K562 (cell line): Measurements from ENCODE around the gene SPPL3. TPM values are rescaled to one million over a fixed set of nuclear protein-coding genes. Genes with fewer than 3 reads are reported as not detected.

Source experiments
- ATAC-seq: fragments of 200-7000 bp; cut with Tn5 transposase; 3 replicates; pipeline ENCODE4 v1.9.1; 2020; ENCODE audit warnings: moderate library complexity
- BruUV-seq: library from RNA; stranded (reverse); fragments of 400-500 nt; replicated peaks from 2 replicates; lab custom pipeline; 2021; lab: Mats Ljungman, UMichigan
- CTCF ChIA-PET: fragments of 300-600 bp; formaldehyde crosslinking; extraction: SDS; loops from one replicate; lab custom pipeline; 2021; ENCODE audit warnings: low intra/inter-chr PET ratio; lab: Yijun Ruan, JAX
- POLR2A ChIA-PET: fragments of 300-600, 350-650 bp; sonication (Branson Sonifier 250); formaldehyde crosslinking; extraction: SDS; loops from one replicate; lab custom pipeline; 2021; ENCODE audit warnings: antibody characterized with exemption, inconsistent platforms; lab: Yijun Ruan, JAX
- DNase-seq, 4 experiments: peaks; one replicate each; pipeline versions ENCODE4 v3.0.0 to v3.0.0-alpha.2; 2011 to 2018; ENCODE audit warnings: low spot score in 3 of 4, mixed read lengths in 3 of 4; ENCODE audit errors: extremely low read depth in 1 of 4
- FAIRE-seq: peaks from 2 replicates; lab custom pipeline; 2011; peaks lifted over from hg19 to GRCh38; lab: Jason Lieb, UNC
- H2AFZ ChIP-seq: 2 replicates; pipeline ENCODE4 v1.6.0; 2011; ENCODE audit warnings: low read depth, low read length, control low read depth, inconsistent platforms
- H3K27ac ChIP-seq: fragments of 200-600 bp; 3 replicates; pipeline ENCODE4 v1.8.0; 2011; ENCODE audit warnings: low read depth, mild to moderate bottlenecking, control low read depth, inconsistent platforms, low read length, moderate library complexity, mixed read lengths; ENCODE audit errors: extremely low read depth
- H3K27me3 ChIP-seq, 2 experiments: fragments of 300-600 bp in 1 of 2; 2 replicates in 1 of 2; 3 replicates in 1 of 2; pipeline versions ENCODE4 v1.6.0 to v1.8.0; 2011; ENCODE audit warnings: inconsistent platforms in 2 of 2, low read length in 2 of 2, mild to moderate bottlenecking in 1 of 2, mixed read lengths in 1 of 2, moderate library complexity in 1 of 2; ENCODE audit not compliant: control insufficient read depth in 2 of 2, insufficient read depth in 2 of 2
- H3K36me3 ChIP-seq: fragments of 300-600 bp; 3 replicates; pipeline ENCODE4 v1.8.0; 2011; ENCODE audit warnings: mild to moderate bottlenecking, low read length, inconsistent platforms; ENCODE audit not compliant: control insufficient read depth, insufficient read depth
- H3K4me1 ChIP-seq, 2 experiments: fragments of 200-600 bp in 1 of 2; replicated peaks in 1 of 2; 2 replicates in 1 of 2; 3 replicates in 1 of 2; pipeline versions ENCODE4 v1.5.1 to v1.8.0; 2011; ENCODE audit warnings: inconsistent platforms in 2 of 2, low read length in 2 of 2, mild to moderate bottlenecking in 1 of 2, mixed read lengths in 1 of 2, moderate library complexity in 1 of 2; ENCODE audit not compliant: control insufficient read depth in 2 of 2, insufficient read depth in 2 of 2
- H3K4me2 ChIP-seq: 2 replicates; pipeline ENCODE4 v1.6.1; 2011; ENCODE audit warnings: low read length, control low read depth, inconsistent platforms, mixed read lengths; ENCODE audit not compliant: insufficient read depth
- H3K4me3 ChIP-seq: fragments of 200-600 bp; sonication (generic), shearing (Covaris generic); 2 replicates; pipeline ENCODE4 v1.5.1; 2016; ENCODE audit warnings: control low read depth, inconsistent platforms
- H3K79me2 ChIP-seq: fragments of 200-600 bp; 3 replicates; pipeline ENCODE4 v1.8.0; 2011; ENCODE audit warnings: low read length, inconsistent platforms; ENCODE audit not compliant: control insufficient read depth, insufficient read depth
- H3K9ac ChIP-seq, 2 experiments: 2 replicates each; pipeline versions ENCODE4 v1.6.0 to v1.6.1; 2011; ENCODE audit warnings: low read depth in 2 of 2, low read length in 2 of 2, control low read depth in 1 of 2, inconsistent platforms in 1 of 2, mild to moderate bottlenecking in 1 of 2, mixed read lengths in 1 of 2; ENCODE audit not compliant: insufficient read depth in 1 of 2
- H3K9me1 ChIP-seq: one replicate; pipeline ENCODE4 v1.6.0; 2011; ENCODE audit warnings: inconsistent platforms, mild to moderate bottlenecking, low read length, moderate library complexity; ENCODE audit not compliant: control insufficient read depth, insufficient read depth
- H3K9me3 ChIP-seq: replicated peaks from 2 replicates; pipeline ENCODE4 v1.5.1; 2011; ENCODE audit warnings: low read depth, low read length, inconsistent platforms; ENCODE audit not compliant: control insufficient read depth, insufficient read depth
- H4K20me1 ChIP-seq: replicated peaks from 2 replicates; pipeline ENCODE4 v1.6.1; 2011; ENCODE audit warnings: low read length, inconsistent platforms, mixed read lengths; ENCODE audit not compliant: control insufficient read depth, insufficient read depth
- ADNP ChIP-seq: fragments of 200-800 bp; sonication (Bioruptor generic); IDR thresholded peaks from 2 replicates; pipeline ENCODE4 v1.6.1; 2016; ENCODE audit warnings: missing genetic modification characterization, missing compliant biosample characterization
- BRD4 ChIP-seq: fragments of 200-600 bp; sonication (generic); IDR thresholded peaks from 2 replicates; pipeline ENCODE4 v1.6.1; 2017; ENCODE audit warnings: inconsistent platforms
- MCM2 ChIP-seq: fragments of 450-650 bp; IDR thresholded peaks from 2 replicates; pipeline ENCODE4 v1.6.1; 2017; ENCODE audit warnings: low read depth, mild to moderate bottlenecking
- NFIC ChIP-seq: fragments of 450-650 bp; IDR thresholded peaks from 2 replicates; pipeline ENCODE4 v1.6.1; 2017; ENCODE audit warnings: mild to moderate bottlenecking, inconsistent platforms
- PKNOX1 ChIP-seq: fragments of 450-650 bp; IDR thresholded peaks from 2 replicates; pipeline ENCODE4 v1.6.1; 2016
- WGBS: fragments of 100-300 bp; shearing (Covaris generic); methylation state at CpG from one replicate; pipeline ENCODE4 v1.1.6; 2016; ENCODE audit warnings: low coverage, mixed read lengths; ENCODE audit not compliant: insufficient coverage; ENCODE audit errors: missing lambda C conversion rate; 5-methylcytosine and 5-hydroxymethylcytosine counted together
- in situ Hi-C: fragments of 300-500 bp; cut with MboI; formaldehyde crosslinking; loops from 4 replicates; pipeline ENCODE4 v1.15.0; 2018; ENCODE audit warnings: inconsistent platforms, mixed read lengths
- intact Hi-C: fragments of 100-400 bp; cut with micrococcal nuclease; formaldehyde crosslinking; loops from 2 replicates; pipeline ENCODE4 v1.14.2; 2022
- polyA plus RNA-seq, 8 experiments: library from polyadenylated mRNA; depleted of rRNA in 4 of 8; stranded (reverse) in 5 of 8; unstranded in 3 of 8; fragments of >200 nt; fragmentation: Nextera tagmentation in 2 of 8; fragmentation: Illumina TruSeq in 1 of 8; extraction: Ambion mirVana in 2 of 8; extraction: Trizol in 1 of 8; gene quantifications; 2 replicates each; pipeline versions ENCODE4 v1.2.1 to v1.2.3, GENCODE V29; 2011 to 2014; ENCODE audit warnings: inconsistent platforms in 1 of 8, missing spikeins in 1 of 8
- total RNA-seq, 7 experiments: library from RNA; depleted of rRNA in 6 of 7; stranded (reverse); fragments of >200 nt in 6 of 7; fragmentation: Illumina TruSeq in 2 of 7; extraction: Trizol in 2 of 7; gene quantifications; 2 replicates each; pipeline versions ENCODE4 v1.2.1 to v1.2.3, GENCODE V29; 2011 to 2021; ENCODE audit warnings: low replicate concordance in 1 of 7
- TF ChIP-seq, protein P1 (sequence below): sonication (generic); formaldehyde crosslinking; IDR thresholded peaks from 2 replicates; pipeline ENCODE4 v1.8.0; 2022; ENCODE audit warnings: missing genetic modification reagents, mild to moderate bottlenecking, moderate library complexity, borderline replicate concordance

SPPL3 gene
- total and polyA plus RNA-seq, 9 of the 15 experiments (the other 6 are each of a cell fraction or from before 2014, with no cell fraction given): 2.9 to 32.1 (median 7.1) TPM

DNA sequence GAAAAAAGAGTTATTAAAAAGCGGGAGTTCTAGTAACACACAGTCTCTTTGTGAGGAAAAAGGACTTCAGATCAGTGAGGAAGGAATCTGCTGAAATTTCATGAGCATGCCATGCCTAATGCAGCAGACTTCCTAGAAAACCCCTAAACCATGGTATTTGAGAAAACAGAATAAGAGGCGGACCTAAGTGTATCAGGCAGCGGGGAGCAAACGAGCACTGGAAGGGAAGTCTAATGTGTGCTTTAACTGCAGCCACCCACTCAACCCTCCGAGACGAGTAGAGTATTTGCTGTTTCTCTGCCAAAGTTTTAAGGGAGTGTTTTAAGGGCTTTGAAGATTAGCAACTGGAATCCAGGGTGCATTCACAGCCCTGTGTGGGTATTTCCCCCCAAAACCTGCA, 142.1 kb downstream of the SPPL3 start:
- POLR2A ChIA-PET: interaction anchor here (0.6 to 0.9 kb wide), 5 partner anchors 9 to 234 kb away, joined by 3 read pairs; partner anchors contain the start of gene ACADS
- FAIRE-seq: no peak

GRCh38 chr12:120761519-120761934, 142.6 kb downstream of the SPPL3 start:
- FAIRE-seq: peak; percentile 11
- BruUV-seq: no TSS peak
- Histone ChIP-seq H3K4me1 (peaks cover 0 to 4% of the 10 kb centered on the region in 2 experiments; a peak in 1 of 5 replicates), H3K36me3 (peaks cover 33% of the 10 kb centered on the region; the same call in 2 of the 3 replicates), H3K9ac (no peak overlapping the region), H3K27me3 (no peaks in the 10 kb centered on the region), H3K79me2 (no peaks in the 10 kb centered on the region), H2AFZ (no peak overlapping the region), H3K9me3 (no peaks in the 10 kb centered on the region), H3K4me2 (no peak overlapping the region), H3K27ac (no peak overlapping the region), H3K9me1 (no peaks in the 10 kb centered on the region), H3K4me3 (no peak overlapping the region), H4K20me1 (no peaks in the 10 kb centered on the region)
- no peak for DNase-seq
- ChIA-PET CTCF (interaction anchor here (0.7 kb wide), 1 partner anchor 9 kb away, joined by 3 read pairs; no protein-coding TSS in a partner anchor), POLR2A (interaction anchor here (0.6 to 0.9 kb wide), 4 partner anchors 9 to 235 kb away, joined by 3 read pairs; partner anchors contain the start of gene ACADS)
- in situ Hi-C loops: no loop called here
- intact Hi-C loops: no loop called here
- WGBS: 80% methylated on average over 9 of the region's 9 CpGs
- no peak for ATAC-seq
- TF ChIP-seq NFIC: no peak
- TF ChIP-seq PKNOX1: no peak
- TF ChIP-seq BRD4: no peak

More for the DNA sequence above, 142.1 kb downstream of the SPPL3 start:
- H3K9me3 ChIP-seq: no peaks in the 10 kb centered on the region
- H3K27me3 ChIP-seq: no peaks in the 10 kb centered on the region
- no peak overlapping the region for H3K27ac ChIP-seq
- H4K20me1 ChIP-seq: no peaks in the 10 kb centered on the region
- TF ChIP-seq, protein P1, sequence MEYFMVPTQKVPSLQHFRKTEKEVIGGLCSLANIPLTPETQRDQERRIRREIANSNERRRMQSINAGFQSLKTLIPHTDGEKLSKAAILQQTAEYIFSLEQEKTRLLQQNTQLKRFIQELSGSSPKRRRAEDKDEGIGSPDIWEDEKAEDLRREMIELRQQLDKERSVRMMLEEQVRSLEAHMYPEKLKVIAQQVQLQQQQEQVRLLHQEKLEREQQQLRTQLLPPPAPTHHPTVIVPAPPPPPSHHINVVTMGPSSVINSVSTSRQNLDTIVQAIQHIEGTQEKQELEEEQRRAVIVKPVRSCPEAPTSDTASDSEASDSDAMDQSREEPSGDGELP: no peak
- TF ChIP-seq ADNP (no peak), MCM2 (no peak)
- no peak for DNase-seq
- no TSS peak for BruUV-seq
- CTCF ChIA-PET: interaction anchor here (0.7 kb wide), 1 partner anchor 9 kb away, joined by 3 read pairs; no protein-coding TSS in a partner anchor
- no peak overlapping the region for H3K4me3 ChIP-seq
- no peaks in the 10 kb centered on the region for H3K9me1 ChIP-seq
- intact Hi-C loops: no loop called here
- no peak overlapping the region for H3K4me2 ChIP-seq
- ATAC-seq: no peak
- H3K9ac ChIP-seq: no peak overlapping the region
- peaks cover 0 to 4% of the 10 kb centered on the region in 2 experiments; a peak in 1 of 5 replicates for H3K4me1 ChIP-seq
- no peak overlapping the region for H2AFZ ChIP-seq
- in situ Hi-C loops: no loop called here
- peaks cover 38% of the 10 kb centered on the region; the same call in 2 of the 3 replicates for H3K36me3 ChIP-seq
- H3K79me2 ChIP-seq: no peaks in the 10 kb centered on the region
- 86% methylated on average over 6 of the region's 6 CpGs for WGBS
